Measurements from ENCODE around the gene TRIM46.

GRCh38 chr1:155227261-155228095 is 53.8 kb downstream of the TRIM46 start:
- no peak for TF ChIP-seq CTCF (IDR thresholded peaks at IDR 0.05; ENCODE audit: insufficient read depth, low read length)
- peak; percentile 93 for TF ChIP-seq POLR2AphosphoS5 (IDR thresholded peaks at IDR 0.05; ENCODE audit: low read depth)
